ENCODE data around the gene FRMD8.

The FRMD8 gene

GRCh38 chr11:65414776-65415498 lies 28.5 kb downstream of the FRMD8 start:
- Histone ChIP-seq H3K27ac (peak overlapping the region; percentile 18), H3K27me3 (no peaks in the 10 kb centered on the region), H3K4me1 (ENCODE audit: control insufficient read depth in 1 of 2, insufficient read depth in 1 of 2, low read depth in 1 of 2, low read length in 1 of 2) (peaks cover 38 to 43% of the 10 kb centered on the region in 2 experiments), H3K9me3 (no peaks in the 10 kb centered on the region), H3K4me3 (ENCODE audit: low read depth in 1 of 2, low read length in 1 of 2) (no peak overlapping the region), H3K36me3 (peaks cover 42% of the 10 kb centered on the region)
- TF ChIP-seq CTCF (IDR thresholded peaks at IDR 0.05) = no peak

- Histone ChIP-seq H3K4me1 (ENCODE audit: control insufficient read depth in 1 of 2, insufficient read depth in 1 of 2, low read depth in 1 of 2, low read length in 1 of 2) (peaks cover 38 to 51% of the 10 kb centered on the region in 2 experiments), H3K27ac (peak overlapping the region; percentile 97), H3K36me3 (peaks cover 38% of the 10 kb centered on the region), H3K27me3 (no peaks in the 10 kb centered on the region), H3K9me3 (no peaks in the 10 kb centered on the region), H3K4me3 (ENCODE audit: low read depth in 1 of 2, low read length in 1 of 2) (peak overlapping the region; percentile 93 to 95)
- no peak for TF ChIP-seq CTCF (IDR thresholded peaks at IDR 0.05)
These were observed 29.3 kb downstream of the FRMD8 start for GRCh38 chr11:65415499-65416340.

GRCh38 chr11:65416341-65416824 lies 29.9 kb downstream of the FRMD8 start:
- H3K27ac ChIP-seq = peak overlapping the region; percentile 97
- H3K36me3 ChIP-seq = peaks cover 31% of the 10 kb centered on the region
- TF ChIP-seq CTCF (IDR thresholded peaks at IDR 0.05) = peak; percentile 100
- no peaks in the 10 kb centered on the region for H3K27me3 ChIP-seq
- H3K4me1 ChIP-seq (ENCODE audit: control insufficient read depth in 1 of 2, insufficient read depth in 1 of 2, low read depth in 1 of 2, low read length in 1 of 2) = peaks cover 38 to 58% of the 10 kb centered on the region in 2 experiments
- H3K9me3 ChIP-seq = no peaks in the 10 kb centered on the region
- peak overlapping the region; percentile 93 to 95 for H3K4me3 ChIP-seq (ENCODE audit: low read depth in 1 of 2, low read length in 1 of 2)

- peak overlapping the region; percentile 93 to 95 for H3K4me3 ChIP-seq (ENCODE audit: low read depth in 1 of 2, low read length in 1 of 2)
- H3K4me1 ChIP-seq (ENCODE audit: control insufficient read depth in 1 of 2, insufficient read depth in 1 of 2, low read depth in 1 of 2, low read length in 1 of 2) = peaks cover 38 to 63% of the 10 kb centered on the region in 2 experiments
- no peaks in the 10 kb centered on the region for H3K27me3 ChIP-seq
- H3K27ac ChIP-seq = peak overlapping the region; percentile 97
- H3K36me3 ChIP-seq = peaks cover 24% of the 10 kb centered on the region
- no peaks in the 10 kb centered on the region for H3K9me3 ChIP-seq
- no peak for TF ChIP-seq CTCF (IDR thresholded peaks at IDR 0.05)
These were observed 30.6 kb downstream of the FRMD8 start for GRCh38 chr11:65416841-65417701.
